H9 (cell line): ENCODE data around the gene SEC24C. TPM values are rescaled to one million over a fixed set of nuclear protein-coding genes. Genes with fewer than 3 reads are reported as not detected.

Experiments
- DNase-seq: peaks from one replicate; pipeline ENCODE4 v3.0.0-alpha.2; 2017
- H2AFZ ChIP-seq: one replicate; pipeline ENCODE4 v1.6.1; 2013; ENCODE audit warnings: mild to moderate bottlenecking, low read length, control low read depth, moderate library complexity
- H2AK5ac ChIP-seq: 2 replicates; pipeline ENCODE4 v1.6.1; 2013; ENCODE audit warnings: low read length, control low read depth, mixed read lengths; ENCODE audit not compliant: insufficient read length
- H2BK120ac ChIP-seq: one replicate; pipeline ENCODE4 v1.6.1; 2013; ENCODE audit warnings: low read depth, mild to moderate bottlenecking, low read length, control low read depth, inconsistent platforms; ENCODE audit not compliant: poor library complexity, severe bottlenecking
- H2BK12ac ChIP-seq: 2 replicates; pipeline ENCODE4 v1.6.1; 2013; ENCODE audit warnings: low read length, control low read depth, mixed read lengths, low read depth; ENCODE audit not compliant: insufficient read length
- H2BK15ac ChIP-seq: 2 replicates; pipeline ENCODE4 v1.6.1; 2013; ENCODE audit warnings: low read depth, low read length, control low read depth
- H2BK20ac ChIP-seq: one replicate; pipeline ENCODE4 v1.6.1; 2013; ENCODE audit warnings: low read depth, mild to moderate bottlenecking, low read length, control low read depth, inconsistent platforms; ENCODE audit not compliant: poor library complexity, severe bottlenecking
- H2BK5ac ChIP-seq: 2 replicates; pipeline ENCODE4 v1.6.1; 2013; ENCODE audit warnings: low read length, control low read depth, mixed read lengths; ENCODE audit not compliant: insufficient read length
- H3K14ac ChIP-seq: 2 replicates; pipeline ENCODE4 v1.6.1; 2013; ENCODE audit warnings: low read length, control low read depth; ENCODE audit not compliant: insufficient read depth
- H3K18ac ChIP-seq: 2 replicates; pipeline ENCODE4 v1.6.1; 2013; ENCODE audit warnings: low read depth, mild to moderate bottlenecking, mixed read lengths, low read length, control low read depth; ENCODE audit not compliant: insufficient read length
- H3K23ac ChIP-seq: 2 replicates; pipeline ENCODE4 v1.6.1; 2013; ENCODE audit warnings: low read length, control low read depth, mixed read lengths, low read depth; ENCODE audit not compliant: insufficient read length
- H3K23me2 ChIP-seq: 2 replicates; pipeline ENCODE4 v1.6.1; 2013; ENCODE audit warnings: low read depth, mild to moderate bottlenecking, mixed read lengths, low read length, control low read depth; ENCODE audit not compliant: insufficient read length, poor library complexity, severe bottlenecking
- H3K27ac ChIP-seq: 2 replicates; pipeline ENCODE4 v1.5.1; 2013; ENCODE audit warnings: low read length, control low read depth, mixed read lengths, low read depth; ENCODE audit not compliant: insufficient read length
- H3K27me3 ChIP-seq: 2 replicates; pipeline ENCODE4 v1.6.1; 2013; ENCODE audit warnings: low read length, control low read depth, inconsistent platforms; ENCODE audit not compliant: insufficient read depth
- H3K4ac ChIP-seq: 2 replicates; pipeline ENCODE4 v1.6.1; 2013; ENCODE audit warnings: low read depth, mild to moderate bottlenecking, control low read depth, inconsistent platforms, low read length, moderate library complexity
- H3K4me1 ChIP-seq: 2 replicates; pipeline ENCODE4 v1.6.1; 2013; ENCODE audit warnings: low read length, control low read depth, inconsistent platforms; ENCODE audit not compliant: insufficient read depth
- H3K4me2 ChIP-seq: 2 replicates; pipeline ENCODE4 v1.6.1; 2013; ENCODE audit warnings: low read length, control low read depth, mixed read lengths; ENCODE audit not compliant: insufficient read length, insufficient read depth
- H3K56ac ChIP-seq: 2 replicates; pipeline ENCODE4 v1.6.1; 2013; ENCODE audit warnings: low read depth, mild to moderate bottlenecking, mixed read lengths, low read length, control low read depth; ENCODE audit not compliant: insufficient read length
- H3K79me1 ChIP-seq: 2 replicates; pipeline ENCODE4 v1.6.1; 2013; ENCODE audit warnings: low read depth, mild to moderate bottlenecking, moderate library complexity, low read length, control low read depth, inconsistent platforms; ENCODE audit not compliant: insufficient read depth, poor library complexity, severe bottlenecking
- H3K79me2 ChIP-seq: 2 replicates; pipeline ENCODE4 v1.6.1; 2013; ENCODE audit warnings: low read length, control low read depth, inconsistent platforms; ENCODE audit not compliant: insufficient read depth
- H3K9ac ChIP-seq: 2 replicates; pipeline ENCODE4 v1.6.1; 2013; ENCODE audit warnings: low read length, control low read depth, mixed read lengths; ENCODE audit not compliant: insufficient read length; ENCODE audit errors: extremely low read depth
- H3K9me3 ChIP-seq: one replicate; pipeline ENCODE4 v1.6.1; 2013; ENCODE audit warnings: low read depth, low read length, inconsistent platforms; ENCODE audit not compliant: control insufficient read depth
- H3T11ph ChIP-seq: one replicate; pipeline ENCODE4 v1.6.1; 2013; ENCODE audit warnings: mild to moderate bottlenecking, low read length, control low read depth, inconsistent platforms
- H4K20me1 ChIP-seq: one replicate; pipeline ENCODE4 v1.6.1; 2013; ENCODE audit not compliant: control insufficient read depth, insufficient read length, insufficient read depth
- H4K5ac ChIP-seq: 2 replicates; pipeline ENCODE4 v1.6.1; 2013; ENCODE audit warnings: low read depth, mild to moderate bottlenecking, mixed read lengths, low read length, control low read depth; ENCODE audit not compliant: insufficient read length
- H4K8ac ChIP-seq: replicated peaks from 2 replicates; pipeline ENCODE4 v1.6.1; 2013; ENCODE audit warnings: low read length, control low read depth, mixed read lengths, low read depth; ENCODE audit not compliant: insufficient read length
- H4K91ac ChIP-seq: 2 replicates; pipeline ENCODE4 v1.6.1; 2013; ENCODE audit warnings: low read depth, mild to moderate bottlenecking, moderate library complexity, mixed read lengths, low read length, control low read depth; ENCODE audit not compliant: insufficient read length
- H3K27ac Mint-ChIP-seq, 3 experiments: 2 replicates in 2 of 3; 3 replicates in 1 of 3; pipeline ENCODE4 v1.8.0; 2020 to 2021; ENCODE audit warnings: mixed read lengths in 3 of 3, mild to moderate bottlenecking in 1 of 3, moderate library complexity in 1 of 3
- H3K27me3 Mint-ChIP-seq: 2 replicates; pipeline ENCODE4 v1.8.0; 2021; ENCODE audit warnings: low read depth, mild to moderate bottlenecking, moderate library complexity, mixed read lengths
- H3K36me3 Mint-ChIP-seq, 3 experiments: 2 replicates in 2 of 3; 3 replicates in 1 of 3; pipeline ENCODE4 v1.8.0; 2020 to 2021; ENCODE audit warnings: low read depth in 3 of 3, mixed read lengths in 3 of 3; ENCODE audit not compliant: insufficient read depth in 1 of 3
- H3K4me1 Mint-ChIP-seq, 2 experiments: 2 replicates each; pipeline ENCODE4 v1.8.0; 2020; ENCODE audit warnings: mixed read lengths in 2 of 2
- H3K4me3 Mint-ChIP-seq, 2 experiments: 2 replicates in 1 of 2; 3 replicates in 1 of 2; pipeline ENCODE4 v1.8.0; 2020 to 2021; ENCODE audit warnings: mild to moderate bottlenecking in 2 of 2, mixed read lengths in 2 of 2, moderate library complexity in 1 of 2
- H3K9me3 Mint-ChIP-seq, 2 experiments: 2 replicates in 1 of 2; 3 replicates in 1 of 2; pipeline ENCODE4 v1.8.0; 2020; ENCODE audit warnings: mild to moderate bottlenecking in 2 of 2, mixed read lengths in 2 of 2, moderate library complexity in 1 of 2
- CTCF ChIP-seq: fragments of 200-600 bp; sonication (generic); conservative IDR thresholded peaks from 3 replicates; pipeline ENCODE4 v1.8.0; 2021; ENCODE audit warnings: antibody characterized with exemption, mild to moderate bottlenecking
- WGBS: extraction: QIAGEN DNeasy Blood & Tissue Kit; methylation state at CpG from one replicate; pipeline ENCODE4 v1.1.7; 2013; ENCODE audit warnings: missing lambda C conversion rate, low lambda C conversion rate, mixed read lengths; ENCODE audit not compliant: insufficient read length; ENCODE audit errors: extremely low coverage; 5-methylcytosine and 5-hydroxymethylcytosine counted together
- total RNA-seq: library from RNA; stranded (reverse); gene quantifications from 2 replicates; pipeline ENCODE4 v1.2.1, GENCODE V29; 2021

Gene SEC24C
- total RNA-seq, 1 experiment from 2014 or later, result 62.4 TPM

- H3K27ac Mint-ChIP-seq, result peak overlapping the region in 1 of 3 experiments; percentile 1; a peak in 1 of 7 replicates
Observed at GRCh38 chr10:73813333-73813732, 69.2 kb downstream of the SEC24C start.

More at GRCh38 chr10:73813333-73813732, 69.2 kb downstream of the SEC24C start:
- no peak overlapping the region for H2BK5ac ChIP-seq
- H2AK5ac ChIP-seq, result no peak overlapping the region
- no peak overlapping the region for H3K4ac ChIP-seq
- H2BK12ac ChIP-seq, result no peak overlapping the region
- no peak overlapping the region for H3K56ac ChIP-seq
- no peak overlapping the region for H2BK120ac ChIP-seq
- no peak overlapping the region for H3T11ph ChIP-seq
- H4K8ac ChIP-seq, result no peak overlapping the region
- no peak overlapping the region for H2AFZ ChIP-seq
- H4K5ac ChIP-seq, result no peak overlapping the region
- Mint-ChIP-seq H3K9me3 (no peaks in the 10 kb centered on the region; a peak in 1 of 5 replicates), H3K4me1 (peaks cover 11 to 12% of the 10 kb centered on the region in 2 experiments), H3K4me3 (no peak overlapping the region), H3K27me3 (no peaks in the 10 kb centered on the region), H3K36me3 (peaks cover 20 to 45% (median 25%) of the 10 kb centered on the region in 3 experiments; a peak in 6 of 7 replicates)
- no peaks in the 10 kb centered on the region for H4K20me1 ChIP-seq
- no peaks in the 10 kb centered on the region for H3K4me1 ChIP-seq
- H3K27ac ChIP-seq, result no peak overlapping the region
- no peaks in the 10 kb centered on the region for H3K79me2 ChIP-seq
- no peak overlapping the region for H3K9ac ChIP-seq
- H3K18ac ChIP-seq, result no peak overlapping the region
- H2BK20ac ChIP-seq, result no peak overlapping the region
- H3K79me1 ChIP-seq, result no peaks in the 10 kb centered on the region
- no peak overlapping the region for H3K4me2 ChIP-seq
- no peak overlapping the region for H3K23ac ChIP-seq
- no peaks in the 10 kb centered on the region for H3K27me3 ChIP-seq
- H3K9me3 ChIP-seq, result no peaks in the 10 kb centered on the region
- DNase-seq, result no peak
- H3K14ac ChIP-seq, result no peak overlapping the region
- no peak for TF ChIP-seq CTCF
- no peak overlapping the region for H4K91ac ChIP-seq
- no CpG with 5 or more reads among the region's 7 CpGs for WGBS
- no peak overlapping the region for H2BK15ac ChIP-seq
- peaks cover 2% of the 10 kb centered on the region for H3K23me2 ChIP-seq
